OCI-LY1 (cell line): ENCODE results near the gene SSC5D.

Source experiments
- EZH2 ChIP-seq: fragments of 200-600 bp; sonication (generic), shearing (Covaris generic); IDR thresholded peaks from 2 replicates; pipeline ENCODE4 v1.8.0; 2017; ENCODE audit warnings: borderline replicate concordance, mixed run types, mild to moderate bottlenecking, antibody characterized with exemption, low read length, moderate library complexity, mixed read lengths
- TF ChIP-seq, protein P1 (sequence below): fragments of 200-600 bp; sonication (generic), shearing (Covaris generic); IDR thresholded peaks from 2 replicates; pipeline ENCODE4 v1.5.1; 2017; ENCODE audit warnings: mild to moderate bottlenecking, antibody characterized with exemption, low read length, moderate library complexity, mixed read lengths

DNA sequence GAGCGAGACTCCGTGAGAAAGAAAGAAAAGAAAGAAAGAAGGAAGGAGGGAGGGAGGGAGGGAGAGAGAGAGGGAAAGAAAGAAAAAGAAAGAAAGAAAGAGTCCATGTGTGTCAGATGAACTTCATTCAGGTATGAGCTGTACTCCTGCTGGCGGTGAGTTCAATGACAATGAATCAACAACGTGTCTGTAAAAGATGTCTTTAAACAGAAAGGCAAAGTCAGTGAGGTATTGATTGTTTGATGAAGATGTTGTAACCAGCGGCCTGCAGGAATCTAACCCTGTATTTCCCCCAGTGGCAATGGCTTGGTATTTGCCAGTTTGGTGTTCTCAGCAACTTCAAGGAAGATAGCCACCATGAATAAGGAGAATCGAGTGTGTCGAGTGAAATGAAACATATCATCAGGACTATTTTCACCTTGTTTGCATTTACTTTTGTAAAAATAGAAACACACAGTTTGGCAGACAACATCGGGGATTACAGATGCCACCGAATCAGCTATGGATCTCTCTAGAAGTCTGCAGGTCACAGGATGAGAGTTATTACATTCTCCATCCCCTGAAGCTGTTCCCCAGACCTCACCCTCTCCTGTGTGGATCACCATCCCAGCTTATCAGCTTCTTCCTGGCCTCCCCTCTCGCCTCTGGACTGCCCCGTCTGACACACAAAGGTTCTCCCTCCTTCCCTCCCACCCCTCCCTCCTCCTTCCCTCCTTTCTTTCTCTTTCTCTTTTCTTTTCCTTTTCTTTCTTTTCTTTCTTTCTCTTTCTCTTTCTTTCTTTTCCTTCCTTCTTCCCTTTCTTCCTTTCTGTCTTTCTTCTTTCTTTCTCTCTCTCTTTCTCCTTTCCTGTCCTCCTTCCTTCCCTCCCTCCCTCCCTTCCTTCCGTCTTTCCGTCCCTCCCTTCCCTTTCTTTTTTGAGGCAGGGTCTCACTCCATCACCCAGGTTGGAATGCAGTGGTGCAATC is 65.3 kb downstream of the SSC5D start:
- TF ChIP-seq, protein P1, sequence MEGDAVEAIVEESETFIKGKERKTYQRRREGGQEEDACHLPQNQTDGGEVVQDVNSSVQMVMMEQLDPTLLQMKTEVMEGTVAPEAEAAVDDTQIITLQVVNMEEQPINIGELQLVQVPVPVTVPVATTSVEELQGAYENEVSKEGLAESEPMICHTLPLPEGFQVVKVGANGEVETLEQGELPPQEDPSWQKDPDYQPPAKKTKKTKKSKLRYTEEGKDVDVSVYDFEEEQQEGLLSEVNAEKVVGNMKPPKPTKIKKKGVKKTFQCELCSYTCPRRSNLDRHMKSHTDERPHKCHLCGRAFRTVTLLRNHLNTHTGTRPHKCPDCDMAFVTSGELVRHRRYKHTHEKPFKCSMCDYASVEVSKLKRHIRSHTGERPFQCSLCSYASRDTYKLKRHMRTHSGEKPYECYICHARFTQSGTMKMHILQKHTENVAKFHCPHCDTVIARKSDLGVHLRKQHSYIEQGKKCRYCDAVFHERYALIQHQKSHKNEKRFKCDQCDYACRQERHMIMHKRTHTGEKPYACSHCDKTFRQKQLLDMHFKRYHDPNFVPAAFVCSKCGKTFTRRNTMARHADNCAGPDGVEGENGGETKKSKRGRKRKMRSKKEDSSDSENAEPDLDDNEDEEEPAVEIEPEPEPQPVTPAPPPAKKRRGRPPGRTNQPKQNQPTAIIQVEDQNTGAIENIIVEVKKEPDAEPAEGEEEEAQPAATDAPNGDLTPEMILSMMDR = no peak
- TF ChIP-seq EZH2 = no peak
